Measurements from ENCODE around the gene MRPL52.
"Not testable (repeated sequence)": the region's sequence is repeated elsewhere in the genome, so short reads cannot be mapped to it uniquely, and the experiment has no call there.

Gene MRPL52

DNA sequence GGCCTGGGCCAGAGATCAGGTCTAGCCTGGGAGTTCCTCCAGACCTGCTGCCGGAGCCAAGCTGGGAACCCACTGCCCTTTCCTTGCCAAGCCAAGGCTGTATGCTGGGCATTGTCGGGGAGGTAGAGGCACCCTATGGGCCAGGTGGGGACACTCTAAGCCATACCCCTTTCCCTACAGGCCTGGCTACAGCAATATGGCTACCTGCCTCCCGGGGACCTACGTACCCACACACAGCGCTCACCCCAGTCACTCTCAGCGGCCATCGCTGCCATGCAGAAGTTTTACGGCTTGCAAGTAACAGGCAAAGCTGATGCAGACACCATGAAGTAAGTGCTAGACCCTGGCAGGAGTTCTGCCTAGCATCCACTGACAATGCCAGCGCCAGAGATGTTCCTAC is 11.6 kb downstream of the MRPL52 start:
- no peak for DNase-seq

DNA sequence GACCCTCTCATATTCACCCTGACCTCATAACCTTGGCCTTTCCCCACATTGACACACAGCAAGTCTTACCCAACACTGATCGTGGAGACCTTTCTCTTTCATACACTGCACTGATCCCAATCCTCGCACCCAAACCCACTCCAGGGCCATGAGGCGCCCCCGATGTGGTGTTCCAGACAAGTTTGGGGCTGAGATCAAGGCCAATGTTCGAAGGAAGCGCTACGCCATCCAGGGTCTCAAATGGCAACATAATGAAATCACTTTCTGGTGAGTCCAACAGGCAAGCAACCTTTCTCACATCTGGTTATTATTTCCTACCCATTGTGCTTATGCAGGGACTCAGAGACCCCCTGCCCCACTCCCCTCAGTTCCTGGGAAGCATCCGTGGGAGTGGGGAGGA is 12.1 kb downstream of the MRPL52 start:
- no peak for DNase-seq

DNA sequence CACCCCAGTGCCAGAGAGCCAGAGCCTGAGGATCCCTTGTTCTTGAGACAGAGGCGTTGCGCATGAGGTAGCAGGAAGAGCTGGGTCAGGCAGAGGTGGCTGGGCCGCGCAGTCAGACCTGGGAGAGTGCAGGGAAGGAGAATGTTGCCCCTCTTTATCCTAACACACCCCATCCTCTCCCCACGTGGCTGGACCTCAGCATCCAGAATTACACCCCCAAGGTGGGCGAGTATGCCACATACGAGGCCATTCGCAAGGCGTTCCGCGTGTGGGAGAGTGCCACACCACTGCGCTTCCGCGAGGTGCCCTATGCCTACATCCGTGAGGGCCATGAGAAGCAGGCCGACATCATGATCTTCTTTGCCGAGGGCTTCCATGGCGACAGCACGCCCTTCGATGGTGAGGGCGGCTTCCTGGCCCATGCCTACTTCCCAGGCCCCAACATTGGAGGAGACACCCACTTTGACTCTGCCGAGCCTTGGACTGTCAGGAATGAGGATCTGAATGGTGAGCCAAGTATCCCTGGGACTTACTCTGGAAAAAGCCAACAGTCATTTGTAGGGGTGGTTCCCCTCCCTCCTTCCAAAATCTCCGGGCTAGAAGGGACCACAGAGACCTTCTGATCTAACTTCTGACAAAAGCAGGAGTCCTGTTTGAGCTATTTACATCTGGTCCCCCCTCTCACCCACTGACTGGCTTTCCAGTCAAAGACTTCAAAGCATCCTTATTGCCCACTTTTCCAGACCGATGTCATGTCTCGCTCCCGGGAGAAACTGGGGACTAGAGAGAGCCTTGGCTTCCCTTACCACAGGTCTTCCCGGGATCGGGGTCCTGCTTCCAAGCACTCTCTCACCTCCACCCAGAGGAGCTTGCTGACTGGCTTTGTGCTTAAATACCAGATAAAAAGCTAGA is 12.8 kb downstream of the MRPL52 start:
- DNase-seq: no peak

DNA sequence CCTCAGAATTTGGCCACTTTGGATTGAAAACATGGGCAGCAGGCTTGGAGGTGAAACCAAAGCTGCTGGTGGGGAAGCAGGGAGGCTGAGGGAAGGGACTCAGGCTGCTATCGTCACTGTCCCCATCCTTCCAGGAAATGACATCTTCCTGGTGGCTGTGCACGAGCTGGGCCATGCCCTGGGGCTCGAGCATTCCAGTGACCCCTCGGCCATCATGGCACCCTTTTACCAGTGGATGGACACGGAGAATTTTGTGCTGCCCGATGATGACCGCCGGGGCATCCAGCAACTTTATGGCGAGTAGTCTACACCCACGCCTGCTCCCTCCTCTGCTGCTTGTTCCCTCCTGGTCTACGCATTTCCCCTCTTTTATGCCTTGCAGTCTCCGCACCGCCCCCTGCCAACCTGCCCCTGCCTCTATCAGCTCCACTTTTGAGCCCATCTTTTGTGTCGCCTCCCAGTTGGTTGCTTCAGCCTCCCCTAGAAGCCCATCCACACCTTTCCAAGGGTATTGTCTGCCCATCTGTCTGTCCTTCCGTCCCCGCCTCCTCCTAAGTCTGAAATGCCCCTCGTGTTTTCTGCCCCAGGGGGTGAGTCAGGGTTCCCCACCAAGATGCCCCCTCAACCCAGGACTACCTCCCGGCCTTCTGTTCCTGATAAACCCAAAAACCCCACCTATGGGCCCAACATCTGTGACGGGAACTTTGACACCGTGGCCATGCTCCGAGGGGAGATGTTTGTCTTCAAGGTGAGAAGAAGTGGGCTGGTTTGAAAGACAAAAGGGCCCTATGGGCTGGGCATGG is 13.6 kb downstream of the MRPL52 start:
- DNase-seq: no peak

DNA sequence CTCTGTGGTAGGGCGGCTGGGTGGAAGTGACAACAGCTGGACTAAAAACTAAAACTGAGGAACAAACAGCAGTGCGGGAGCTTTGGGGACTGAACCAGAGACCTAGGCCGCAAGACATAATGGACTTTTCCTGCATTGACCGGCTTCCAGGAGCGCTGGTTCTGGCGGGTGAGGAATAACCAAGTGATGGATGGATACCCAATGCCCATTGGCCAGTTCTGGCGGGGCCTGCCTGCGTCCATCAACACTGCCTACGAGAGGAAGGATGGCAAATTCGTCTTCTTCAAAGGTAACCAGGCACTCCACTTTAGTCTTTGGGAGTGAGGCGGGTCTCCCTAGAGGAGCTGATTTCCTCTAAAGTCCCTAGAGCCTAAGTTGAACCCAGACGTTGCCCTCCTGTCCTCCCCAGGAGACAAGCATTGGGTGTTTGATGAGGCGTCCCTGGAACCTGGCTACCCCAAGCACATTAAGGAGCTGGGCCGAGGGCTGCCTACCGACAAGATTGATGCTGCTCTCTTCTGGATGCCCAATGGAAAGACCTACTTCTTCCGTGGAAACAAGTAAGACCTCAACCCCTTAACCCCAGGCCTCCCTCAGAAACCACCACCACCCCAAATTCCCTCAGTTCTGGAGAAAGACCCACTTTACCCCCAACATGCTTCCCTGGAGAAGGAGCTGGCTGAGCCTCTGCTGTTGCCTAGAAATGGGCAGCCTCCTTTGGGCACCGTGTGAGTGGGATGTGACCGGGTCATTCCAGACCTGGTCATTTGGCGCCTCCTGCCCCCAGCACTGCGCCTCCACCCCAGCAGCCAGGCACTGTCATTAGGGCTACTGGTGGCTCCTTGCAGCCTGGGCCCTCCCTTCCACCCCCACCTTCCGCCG is 14.8 kb downstream of the MRPL52 start:
- DNase-seq: no peak

DNA sequence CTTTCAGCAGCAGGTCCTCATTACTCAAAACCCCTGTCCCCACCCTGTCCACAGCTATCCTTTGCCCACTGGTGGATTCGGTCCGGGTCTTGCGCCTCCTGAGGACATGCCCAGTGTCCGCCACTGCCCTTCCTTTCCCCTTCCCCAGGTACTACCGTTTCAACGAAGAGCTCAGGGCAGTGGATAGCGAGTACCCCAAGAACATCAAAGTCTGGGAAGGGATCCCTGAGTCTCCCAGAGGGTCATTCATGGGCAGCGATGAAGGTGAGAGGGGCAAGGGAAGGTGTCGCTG is 15.4 kb downstream of the MRPL52 start:
- DNase-seq: no peak

DNA sequence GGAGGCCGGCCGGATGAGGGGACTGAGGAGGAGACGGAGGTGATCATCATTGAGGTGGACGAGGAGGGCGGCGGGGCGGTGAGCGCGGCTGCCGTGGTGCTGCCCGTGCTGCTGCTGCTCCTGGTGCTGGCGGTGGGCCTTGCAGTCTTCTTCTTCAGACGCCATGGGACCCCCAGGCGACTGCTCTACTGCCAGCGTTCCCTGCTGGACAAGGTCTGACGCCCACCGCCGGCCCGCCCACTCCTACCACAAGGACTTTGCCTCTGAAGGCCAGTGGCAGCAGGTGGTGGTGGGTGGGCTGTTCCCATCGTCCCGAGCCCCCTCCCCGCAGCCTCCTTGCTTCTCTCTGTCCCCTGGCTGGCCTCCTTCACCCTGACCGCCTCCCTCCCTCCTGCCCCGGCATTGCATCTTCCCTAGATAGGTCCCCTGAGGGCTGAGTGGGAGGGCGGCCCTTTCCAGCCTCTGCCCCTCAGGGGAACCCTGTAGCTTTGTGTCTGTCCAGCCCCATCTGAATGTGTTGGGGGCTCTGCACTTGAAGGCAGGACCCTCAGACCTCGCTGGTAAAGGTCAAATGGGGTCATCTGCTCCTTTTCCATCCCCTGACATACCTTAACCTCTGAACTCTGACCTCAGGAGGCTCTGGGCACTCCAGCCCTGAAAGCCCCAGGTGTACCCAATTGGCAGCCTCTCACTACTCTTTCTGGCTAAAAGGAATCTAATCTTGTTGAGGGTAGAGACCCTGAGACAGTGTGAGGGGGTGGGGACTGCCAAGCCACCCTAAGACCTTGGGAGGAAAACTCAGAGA is 16.3 kb downstream of the MRPL52 start:
- DNase-seq: no peak

DNA sequence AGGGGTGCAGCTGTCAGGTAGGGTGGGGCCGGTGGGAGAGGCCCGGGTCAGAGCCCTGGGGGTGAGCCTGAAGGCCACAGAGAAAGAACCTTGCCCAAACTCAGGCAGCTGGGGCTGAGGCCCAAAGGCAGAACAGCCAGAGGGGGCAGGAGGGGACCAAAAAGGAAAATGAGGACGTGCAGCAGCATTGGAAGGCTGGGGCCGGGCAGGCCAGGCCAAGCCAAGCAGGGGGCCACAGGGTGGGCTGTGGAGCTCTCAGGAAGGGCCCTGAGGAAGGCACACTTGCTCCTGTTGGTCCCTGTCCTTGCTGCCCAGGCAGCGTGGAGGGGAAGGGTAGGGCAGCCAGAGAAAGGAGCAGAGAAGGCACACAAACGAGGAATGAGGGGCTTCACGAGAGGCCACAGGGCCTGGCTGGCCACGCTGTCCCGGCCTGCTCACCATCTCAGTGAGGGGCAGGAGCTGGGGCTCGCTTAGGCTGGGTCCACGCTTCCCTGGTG is 17.2 kb downstream of the MRPL52 start:
- DNase-seq: no peak

DNA sequence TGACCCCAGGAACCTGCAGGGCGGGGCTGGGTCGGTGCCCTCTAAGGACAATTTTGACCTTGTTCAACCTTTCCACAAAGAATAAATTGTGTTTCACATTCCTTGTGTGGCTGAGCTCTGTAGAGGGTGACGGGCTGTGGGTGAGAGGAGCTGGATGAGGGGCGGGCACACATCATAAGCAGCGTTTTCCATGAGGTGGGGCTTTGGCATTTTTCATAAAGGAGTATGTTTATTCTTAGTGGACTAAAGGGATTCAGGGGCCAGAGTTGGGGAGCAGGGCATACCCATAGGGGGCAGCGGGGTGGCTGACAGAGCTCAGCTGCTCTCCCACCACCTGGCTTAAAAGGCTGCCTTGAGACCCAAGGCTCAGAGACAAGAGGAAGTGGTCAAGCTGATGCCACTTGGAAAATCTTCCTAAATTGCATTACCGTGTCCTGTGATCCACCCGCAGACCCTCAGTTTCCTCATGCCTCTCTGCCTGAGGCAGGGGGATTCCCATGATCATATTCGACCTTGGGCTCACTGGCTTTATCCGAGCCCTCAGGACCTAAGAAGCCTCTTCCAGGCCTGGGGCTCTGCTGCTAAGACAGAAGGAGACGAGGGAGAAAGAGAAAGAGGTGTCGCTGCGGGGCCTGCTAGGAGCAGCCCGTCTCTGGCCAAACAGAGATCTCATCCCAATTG is 18.1 kb downstream of the MRPL52 start:
- no peak for DNase-seq

DNA sequence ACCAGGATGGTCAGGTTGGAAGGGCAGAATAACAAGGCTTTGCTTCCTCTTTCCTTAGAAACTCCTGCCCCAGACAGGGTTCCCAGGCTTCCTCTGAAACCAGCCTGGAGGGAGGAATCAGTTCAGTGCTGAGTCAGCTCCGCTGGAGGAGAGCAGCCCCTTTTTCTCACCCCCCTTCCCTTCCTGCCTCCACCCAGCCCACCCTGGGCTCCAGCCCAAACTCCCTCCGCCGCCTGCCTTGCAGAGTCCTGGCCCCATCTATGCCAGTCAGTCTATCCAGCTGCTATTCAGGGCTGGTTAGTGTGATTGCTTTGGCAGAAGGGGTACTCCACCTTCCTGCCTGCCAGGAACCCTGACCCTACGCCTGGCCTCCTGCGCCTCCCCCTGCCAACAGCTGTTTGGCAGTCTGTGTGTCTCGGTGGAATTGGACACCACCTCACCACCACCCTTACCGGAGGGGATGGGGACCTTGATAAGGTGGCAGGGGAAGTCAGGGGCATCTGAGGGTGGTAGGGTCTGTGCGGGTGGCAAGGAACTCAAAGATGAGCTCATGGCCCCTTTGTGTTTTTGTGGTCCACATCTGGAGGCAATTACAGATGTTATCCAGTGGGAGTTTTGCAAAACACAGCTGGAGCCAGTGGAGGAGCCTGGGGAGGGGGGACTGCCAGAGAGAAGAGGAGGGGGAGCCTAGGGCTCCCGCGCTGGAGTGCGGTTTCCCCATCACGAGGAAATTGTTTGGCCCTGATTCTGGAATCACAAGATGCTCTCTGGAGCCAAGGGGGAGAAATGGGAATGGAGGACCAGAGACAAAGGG is 18.9 kb downstream of the MRPL52 start:
- DNase-seq: peak; percentile 58

DNA sequence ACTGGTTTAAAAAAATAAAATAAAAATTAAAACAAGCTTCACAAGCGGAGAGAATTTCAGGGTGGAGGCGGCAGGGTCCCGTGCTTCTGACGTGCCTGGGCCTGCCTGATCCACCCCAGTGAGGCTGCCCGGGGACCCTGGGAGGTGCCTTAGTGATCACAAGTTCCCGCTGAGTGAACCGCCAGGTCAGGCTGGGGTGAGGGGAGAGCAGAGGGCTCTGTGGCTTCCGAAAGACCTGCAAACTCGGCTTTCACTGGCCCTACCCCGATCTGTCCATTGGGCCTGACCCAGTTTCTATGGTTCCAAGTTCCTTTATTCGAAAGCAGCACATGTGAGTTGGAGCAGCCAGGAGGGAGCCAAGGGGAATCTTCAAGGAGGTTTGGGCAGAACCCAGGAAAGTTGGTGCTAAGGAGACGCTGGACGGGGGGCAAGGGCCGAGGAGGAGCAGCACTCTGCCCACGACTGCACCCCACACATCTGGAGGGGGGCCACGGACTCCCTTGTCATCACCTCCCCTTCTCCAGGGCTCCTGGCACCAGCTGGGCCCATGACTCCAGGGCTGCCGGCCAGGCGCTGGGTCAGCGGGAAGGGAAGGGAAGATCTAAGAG is 19.6 kb downstream of the MRPL52 start:
- DNase-seq: no peak

DNA sequence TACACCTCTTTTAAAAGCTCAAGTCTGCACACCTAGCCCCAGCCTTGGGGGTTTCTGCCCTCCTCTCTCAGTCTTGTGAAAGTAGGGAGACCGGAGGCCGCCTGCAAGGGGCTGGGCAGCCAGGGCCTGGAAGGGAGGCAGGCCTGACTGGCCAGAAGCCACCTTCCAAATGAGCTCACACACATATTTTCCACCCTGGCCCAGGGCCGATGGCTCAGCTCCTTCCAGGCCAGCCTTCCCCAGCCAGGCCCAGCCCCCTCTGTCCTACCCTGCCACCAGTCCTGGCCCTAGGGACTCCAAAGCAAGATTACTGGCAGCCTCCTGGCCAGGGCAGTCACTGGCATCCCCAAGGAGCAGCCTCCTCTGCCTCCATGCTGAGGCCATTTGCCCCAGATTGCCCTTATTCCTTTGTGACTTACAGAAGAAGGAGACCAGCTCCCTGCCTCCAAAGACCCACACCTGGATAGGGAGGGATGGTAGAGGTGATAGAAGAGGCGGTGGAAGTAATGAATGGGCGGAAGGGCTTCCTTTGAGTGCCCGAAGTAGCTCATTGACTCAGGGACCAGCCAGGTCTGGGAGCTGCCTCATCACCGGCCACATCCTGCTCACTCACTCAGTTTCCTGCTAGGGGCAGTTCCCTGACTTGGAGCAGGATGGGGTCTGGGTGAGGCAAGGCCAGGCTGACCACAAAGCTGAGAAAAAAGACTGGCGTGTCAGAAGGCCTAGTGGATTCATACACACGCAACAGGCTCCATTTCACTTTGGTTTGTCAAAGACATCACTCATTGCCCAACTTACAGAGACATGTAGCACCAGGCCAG is 21.5 kb downstream of the MRPL52 start:
- no peak for DNase-seq

DNA sequence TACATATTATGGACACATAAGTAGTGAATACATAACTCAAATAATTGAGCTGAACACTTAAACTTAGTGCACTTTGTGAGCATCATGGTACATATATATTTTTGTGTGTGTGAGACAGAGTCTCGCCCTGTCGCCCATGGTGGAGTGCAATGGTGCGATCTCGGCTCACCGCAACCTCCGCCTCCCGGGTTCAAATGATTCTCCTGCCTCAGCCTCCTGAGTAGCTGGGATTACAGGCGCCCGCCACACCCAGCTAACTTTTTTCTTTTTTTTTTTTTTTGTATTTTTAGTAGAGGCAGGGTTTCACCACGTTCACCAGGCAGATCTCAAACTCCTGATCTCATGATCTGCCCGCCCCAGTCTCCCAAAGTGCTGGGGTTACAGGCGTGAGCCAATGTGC is 22.5 kb downstream of the MRPL52 start:
- DNase-seq: not testable (repeated sequence)

DNA sequence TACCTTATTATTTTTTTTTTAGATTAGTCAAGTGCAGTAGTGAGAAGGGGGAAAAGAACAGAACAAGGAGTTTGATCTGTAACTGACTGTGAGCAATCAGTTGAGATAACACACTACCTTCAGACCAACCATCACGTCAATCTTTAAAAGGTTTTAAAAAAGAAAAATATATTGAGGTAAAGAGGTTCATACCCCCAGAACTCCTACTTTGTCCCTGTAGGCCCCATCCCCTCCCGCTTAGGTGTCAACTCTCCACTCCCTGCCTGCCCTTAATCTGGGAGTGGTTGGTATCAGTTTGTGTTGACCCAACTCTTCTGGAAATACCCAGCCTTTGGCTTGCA is 22.9 kb downstream of the MRPL52 start:
- no peak for DNase-seq

DNA sequence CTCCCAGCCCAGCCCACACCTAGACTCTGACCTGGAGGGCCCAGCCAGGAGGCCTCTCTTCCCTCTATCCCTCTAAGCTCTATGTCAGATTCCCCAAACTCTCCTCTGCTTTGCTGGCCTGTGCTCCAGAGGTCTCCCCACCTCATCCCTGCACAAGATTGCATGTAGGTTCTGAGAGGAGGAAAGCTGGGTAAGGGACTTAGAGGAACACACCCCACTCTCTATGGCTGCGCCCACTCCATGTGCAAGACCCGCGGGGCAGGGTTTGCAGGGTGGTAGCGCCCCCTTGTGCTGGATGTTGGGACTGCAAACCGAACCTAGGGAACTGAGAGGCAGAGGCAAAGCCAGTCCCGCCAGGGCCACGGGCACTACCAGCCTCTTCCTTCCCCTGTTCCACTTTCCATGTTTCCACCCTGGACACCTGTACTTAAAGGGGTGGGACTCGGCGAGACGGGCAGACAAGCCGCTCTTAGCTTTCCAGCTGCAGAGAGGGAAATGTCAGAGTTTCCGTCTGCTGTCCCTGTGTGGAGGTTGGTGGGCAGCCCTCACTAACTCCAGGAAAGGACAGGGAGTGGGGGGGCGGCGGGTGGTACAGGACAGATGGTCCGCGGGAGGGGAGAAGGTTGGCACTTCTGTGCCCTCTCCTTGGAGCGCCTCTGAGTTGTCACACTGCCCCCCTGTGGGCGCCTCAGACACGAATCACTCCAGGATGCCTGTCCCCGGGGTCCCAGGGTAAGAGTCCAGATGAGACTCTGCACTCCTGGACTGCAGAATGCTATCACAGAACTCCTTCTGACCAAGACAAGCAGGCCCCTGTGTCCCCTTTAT is 23.5 kb downstream of the MRPL52 start:
- DNase-seq: peak; percentile 85

DNA sequence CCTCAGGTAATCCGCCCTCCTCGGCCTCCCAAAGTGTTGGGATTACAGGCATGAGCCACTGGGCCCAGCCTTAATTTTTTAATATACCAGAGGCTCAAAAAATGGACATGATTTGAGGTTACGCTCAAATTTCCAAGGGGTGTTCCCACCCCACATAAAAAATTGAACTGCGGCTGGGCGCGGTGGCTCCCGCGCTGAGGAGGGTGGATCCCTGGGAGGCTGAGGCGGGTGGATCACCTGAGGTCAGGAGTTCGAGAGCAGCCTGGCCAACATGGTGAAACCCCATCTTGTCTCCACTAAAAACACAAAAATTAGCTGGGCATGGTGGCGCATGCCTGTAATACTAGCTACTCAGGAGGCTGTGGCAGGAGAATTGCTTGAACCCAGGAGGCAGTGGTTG is 24.6 kb downstream of the MRPL52 start:
- not testable (repeated sequence) for DNase-seq

DNA sequence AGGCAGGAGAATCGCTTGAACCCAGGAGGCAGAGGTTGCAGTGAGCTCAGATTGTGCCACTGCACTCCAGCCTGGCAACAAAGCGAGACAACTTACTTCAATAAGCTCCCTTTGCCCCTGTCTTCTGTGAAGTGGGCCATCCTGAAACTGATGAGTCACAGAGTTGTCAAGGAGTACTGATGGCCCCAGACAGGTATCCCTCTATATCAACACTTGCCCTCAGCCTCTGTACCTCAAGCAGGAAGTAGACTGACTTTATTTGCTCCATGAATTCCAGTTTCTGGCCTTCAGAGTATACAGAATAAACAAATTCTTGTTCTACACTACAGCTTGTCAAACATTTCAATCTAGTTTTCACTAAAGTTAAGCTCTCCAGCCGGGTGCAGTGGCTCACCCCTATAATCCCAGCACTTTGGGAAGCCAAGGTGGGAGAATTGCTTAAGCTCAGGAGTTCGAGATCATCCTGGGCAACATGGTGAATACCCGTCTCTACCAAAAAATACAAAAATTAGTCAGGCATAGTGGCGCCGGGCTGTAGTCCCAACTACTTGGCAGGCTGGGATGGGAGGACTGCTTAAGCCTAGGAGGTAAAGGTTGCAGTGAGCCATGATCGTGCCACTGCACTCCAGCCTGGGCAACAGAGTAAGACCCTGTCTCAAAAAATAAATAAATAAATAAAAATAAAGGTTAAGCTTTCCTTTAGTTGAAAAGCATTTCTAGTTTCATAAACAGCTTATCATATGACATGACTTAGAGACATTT is 25.5 kb downstream of the MRPL52 start:
- DNase-seq: no peak

DNA sequence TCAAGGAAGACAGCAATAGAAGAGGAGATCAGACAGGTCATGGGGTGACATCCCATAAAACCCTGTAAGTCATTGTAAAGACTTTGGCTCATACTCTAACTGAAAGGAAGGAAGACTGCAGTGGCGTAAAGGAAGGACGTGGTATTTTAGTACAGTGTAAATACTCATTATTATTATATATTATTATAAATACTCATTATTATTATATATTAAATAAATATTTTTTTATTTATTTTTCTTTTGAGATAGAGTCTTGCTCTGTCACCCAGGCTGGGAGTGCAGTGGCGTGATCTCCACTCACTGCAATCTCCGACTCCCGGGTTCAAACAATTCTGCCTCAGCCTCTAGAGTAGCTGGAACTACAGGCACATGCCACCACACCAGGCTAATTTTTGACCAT is 26.7 kb downstream of the MRPL52 start:
- no peak for DNase-seq

Measured in NCI-H2171 treated with DMSO at 0.1 percent for 48 hours (cell line).